Measurements from ENCODE around the gene SH2D1B. TPM values are rescaled to one million over a fixed set of nuclear protein-coding genes. Genes with fewer than 3 reads are reported as not detected.

SH2D1B gene
- total and polyA plus RNA-seq, 8 donors = 0.33 to 0.73 TPM; not detected in 6

DNA sequence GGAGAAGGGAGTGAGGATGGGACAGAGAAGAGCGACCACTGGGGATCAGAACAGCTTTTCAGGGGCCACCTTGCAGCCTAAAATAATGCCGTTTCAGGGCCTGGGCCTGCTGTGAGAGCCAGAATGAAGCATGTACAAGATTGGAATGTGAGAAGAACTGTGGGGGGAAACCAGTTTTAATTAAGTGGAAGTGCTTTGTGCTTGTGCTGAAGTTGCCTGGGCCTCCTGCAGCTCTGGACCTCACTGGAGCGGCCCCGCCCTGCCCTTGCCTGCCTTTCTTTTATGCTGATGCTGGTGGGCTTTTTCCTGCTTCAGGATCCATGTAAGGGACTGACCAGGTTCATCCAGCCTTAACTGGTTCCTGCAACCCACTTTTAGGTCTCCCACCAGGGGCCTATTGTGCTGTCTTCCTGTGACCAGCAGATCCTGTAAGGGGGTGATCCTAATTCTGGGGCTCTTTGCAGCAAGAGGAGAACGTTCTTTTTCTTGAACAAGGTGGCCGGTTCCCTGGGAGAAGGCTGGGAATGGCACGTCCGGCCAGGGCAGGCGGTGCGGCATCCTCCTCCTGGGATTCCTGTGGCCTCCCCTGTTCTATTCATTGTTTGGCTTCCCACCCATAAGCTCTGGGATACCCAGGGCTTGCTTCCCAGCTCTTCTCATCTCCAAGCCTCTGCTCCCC lies 27.2 kb downstream of the SH2D1B start:
- no peak for DNase-seq
- Histone ChIP-seq H3K9me3 (no peaks in the 10 kb centered on the region), H3K36me3 (peaks cover 0 to 43% (median 15%) of the 10 kb centered on the region in 4 donors), H3K4me3 (no peak overlapping the region), H3K4me1 (peaks cover 0 to 9% (median 3%) of the 10 kb centered on the region in 4 donors), H3K27me3 (no peaks in the 10 kb centered on the region), H3K27ac (no peak overlapping the region)
- intact Hi-C loops (cut with DNase I; ENCODE audit: low total_unique reads) = loop anchor here (5.0 kb wide), 1 partner anchor 332 kb away; no protein-coding TSS in a partner anchor
- 91 to 97% (median 94%) methylated on average over 9 to 10 of the region's 10 CpGs for WGBS, 5 donors
- TF ChIP-seq, protein P1, sequence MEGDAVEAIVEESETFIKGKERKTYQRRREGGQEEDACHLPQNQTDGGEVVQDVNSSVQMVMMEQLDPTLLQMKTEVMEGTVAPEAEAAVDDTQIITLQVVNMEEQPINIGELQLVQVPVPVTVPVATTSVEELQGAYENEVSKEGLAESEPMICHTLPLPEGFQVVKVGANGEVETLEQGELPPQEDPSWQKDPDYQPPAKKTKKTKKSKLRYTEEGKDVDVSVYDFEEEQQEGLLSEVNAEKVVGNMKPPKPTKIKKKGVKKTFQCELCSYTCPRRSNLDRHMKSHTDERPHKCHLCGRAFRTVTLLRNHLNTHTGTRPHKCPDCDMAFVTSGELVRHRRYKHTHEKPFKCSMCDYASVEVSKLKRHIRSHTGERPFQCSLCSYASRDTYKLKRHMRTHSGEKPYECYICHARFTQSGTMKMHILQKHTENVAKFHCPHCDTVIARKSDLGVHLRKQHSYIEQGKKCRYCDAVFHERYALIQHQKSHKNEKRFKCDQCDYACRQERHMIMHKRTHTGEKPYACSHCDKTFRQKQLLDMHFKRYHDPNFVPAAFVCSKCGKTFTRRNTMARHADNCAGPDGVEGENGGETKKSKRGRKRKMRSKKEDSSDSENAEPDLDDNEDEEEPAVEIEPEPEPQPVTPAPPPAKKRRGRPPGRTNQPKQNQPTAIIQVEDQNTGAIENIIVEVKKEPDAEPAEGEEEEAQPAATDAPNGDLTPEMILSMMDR (IDR thresholded peaks at IDR 0.05) = no peak
- TF ChIP-seq EP300 (IDR thresholded peaks at IDR 0.05) (no peak), POLR2AphosphoS5 (IDR thresholded peaks at IDR 0.05) (no peak), POLR2A (IDR thresholded peaks at IDR 0.05) (no peak)

DNA sequence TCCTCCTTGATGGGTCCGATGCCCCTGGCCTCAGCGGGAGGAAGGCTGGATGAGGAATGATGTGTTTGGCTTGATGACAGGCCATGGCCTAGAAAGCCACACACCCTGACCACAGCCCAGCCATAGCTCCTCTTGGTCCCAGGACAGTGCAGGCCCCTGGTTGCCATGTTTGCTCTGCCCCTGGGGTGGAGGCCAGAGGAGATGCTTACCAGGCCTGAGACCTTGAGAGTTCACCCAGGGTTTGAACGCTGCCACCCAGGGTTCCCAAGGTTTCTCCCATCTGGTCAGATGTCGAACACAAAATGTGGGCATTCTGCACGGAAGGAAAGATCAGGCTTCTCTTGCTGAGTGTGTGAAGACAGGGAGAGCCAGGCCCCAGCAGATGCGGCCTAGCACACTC lies 27.8 kb downstream of the SH2D1B start:
- TF ChIP-seq POLR2A (IDR thresholded peaks at IDR 0.05) (no peak), EP300 (IDR thresholded peaks at IDR 0.05) (no peak), POLR2AphosphoS5 (IDR thresholded peaks at IDR 0.05) (no peak)
- TF ChIP-seq, protein P1 (IDR thresholded peaks at IDR 0.05) = no peak
- Histone ChIP-seq H3K27ac (no peak overlapping the region), H3K9me3 (no peaks in the 10 kb centered on the region), H3K27me3 (no peaks in the 10 kb centered on the region), H3K4me3 (no peak overlapping the region), H3K4me1 (peaks cover 0 to 9% (median 3%) of the 10 kb centered on the region in 4 donors), H3K36me3 (peaks cover 0 to 43% (median 15%) of the 10 kb centered on the region in 4 donors)
- 83 to 96% (median 95%) methylated on average over 5 to 6 of the region's 6 CpGs for WGBS, 5 donors
- intact Hi-C loops (cut with DNase I; ENCODE audit: low total_unique reads) = no loop called here
- DNase-seq = no peak

DNA sequence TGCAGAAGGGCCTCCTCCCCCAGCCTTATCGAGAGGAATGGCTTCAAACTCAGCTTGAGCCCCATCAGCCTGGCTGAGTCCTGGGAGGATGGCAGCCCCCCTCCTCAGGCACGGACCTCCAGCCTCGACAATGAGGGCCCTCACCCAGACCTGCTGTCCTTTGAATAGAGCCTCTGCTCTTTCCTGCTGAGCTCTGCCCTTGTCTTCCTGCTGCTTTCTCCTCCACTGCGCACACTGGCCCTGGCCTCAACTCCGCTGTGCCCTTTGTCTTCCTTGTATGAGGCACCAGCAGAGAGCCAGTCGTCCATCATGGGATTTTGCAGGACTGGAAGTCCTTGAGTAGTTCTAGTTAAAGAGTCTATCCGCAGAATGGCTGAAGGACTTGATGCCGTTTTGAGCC lies 28.4 kb downstream of the SH2D1B start:
- H3K9me3 ChIP-seq = no peaks in the 10 kb centered on the region
- no peak overlapping the region for H3K4me3 ChIP-seq
- intact Hi-C loops (cut with DNase I; ENCODE audit: low total_unique reads) = no loop called here
- H3K36me3 ChIP-seq = peaks cover 0 to 43% (median 15%) of the 10 kb centered on the region in 4 donors
- H3K27me3 ChIP-seq = no peaks in the 10 kb centered on the region
- peaks cover 0 to 9% (median 3%) of the 10 kb centered on the region in 4 donors for H3K4me1 ChIP-seq
- DNase-seq = no peak
- WGBS, 5 donors = 89 to 96% (median 94%) methylated on average over 8 of the region's 8 CpGs
- H3K27ac ChIP-seq = no peak overlapping the region
- TF ChIP-seq, protein P1 (IDR thresholded peaks at IDR 0.05) = no peak
- no peak for TF ChIP-seq POLR2A (IDR thresholded peaks at IDR 0.05)
- no peak for TF ChIP-seq POLR2AphosphoS5 (IDR thresholded peaks at IDR 0.05)
- no peak for TF ChIP-seq EP300 (IDR thresholded peaks at IDR 0.05)

DNA sequence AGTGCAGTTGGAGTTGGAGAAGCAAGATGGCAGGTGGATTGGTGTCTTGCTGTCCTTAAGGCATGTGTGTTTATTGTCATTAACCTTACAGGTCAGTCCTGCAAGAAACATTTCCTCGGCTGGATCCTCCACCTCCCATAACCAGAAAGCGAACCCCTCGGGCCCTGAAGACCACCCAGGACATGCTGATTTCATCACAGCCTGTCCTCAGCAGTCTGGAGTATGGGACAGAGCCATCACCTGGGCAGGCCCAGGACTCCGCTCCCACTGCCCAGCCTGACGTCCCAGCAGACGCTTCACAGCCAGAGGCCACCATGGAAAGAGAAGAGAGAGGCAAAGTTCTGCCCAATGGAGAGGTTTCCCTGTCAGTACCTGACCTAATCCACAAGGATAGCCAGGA lies 28.8 kb downstream of the SH2D1B start:
- H3K4me3 ChIP-seq = no peak overlapping the region
- TF ChIP-seq EP300 (IDR thresholded peaks at IDR 0.05) = no peak
- TF ChIP-seq, protein P1 (IDR thresholded peaks at IDR 0.05) = no peak
- TF ChIP-seq POLR2A (IDR thresholded peaks at IDR 0.05) = no peak
- no peak for TF ChIP-seq POLR2AphosphoS5 (IDR thresholded peaks at IDR 0.05)
- H3K4me1 ChIP-seq = peaks cover 0 to 9% (median 3%) of the 10 kb centered on the region in 4 donors
- peaks cover 0 to 43% (median 15%) of the 10 kb centered on the region in 4 donors for H3K36me3 ChIP-seq
- H3K9me3 ChIP-seq = no peaks in the 10 kb centered on the region
- DNase-seq = no peak
- intact Hi-C loops (cut with DNase I; ENCODE audit: low total_unique reads) = no loop called here
- WGBS, 5 donors = 82 to 99% (median 98%) methylated on average over 6 of the region's 6 CpGs
- H3K27me3 ChIP-seq = no peaks in the 10 kb centered on the region
- H3K27ac ChIP-seq = no peak overlapping the region
